Right ventricle myocardium inferior (tissue), 1 donor: ENCODE data around the gene ANKRD44. TPM values are rescaled to one million over a fixed set of nuclear protein-coding genes. Genes with fewer than 3 reads are reported as not detected.

Experiments used
- ATAC-seq: fragments of 200-7000 bp; cut with Tn5 transposase; one replicate; pipeline ENCODE4 v1.9.1; 2020; ENCODE audit warnings: mild to moderate bottlenecking, moderate library complexity
- DNase-seq: peaks from one replicate; pipeline ENCODE4 v3.0.0; 2021; ENCODE audit errors: missing footprints
- intact Hi-C: fragments of 100-400 bp; cut with DNase I; formaldehyde crosslinking; loops from one replicate; pipeline ENCODE4 v1.11.0; 2022
- total RNA-seq: library from RNA; stranded (reverse); fragmentation: NEBNext Ultra II Directional; extraction: Animal tissue kit (Norgen Biotek cat#: 25700); gene quantifications from one replicate; pipeline ENCODE4 v1.2.1, GENCODE V29; 2021
- donor health status: DM: no; HTN: yes; CAD: no; lungs with severe emphysema.

Gene ANKRD44
- total RNA-seq, 1 donor from 2014 or later = 10.5 TPM

DNA sequence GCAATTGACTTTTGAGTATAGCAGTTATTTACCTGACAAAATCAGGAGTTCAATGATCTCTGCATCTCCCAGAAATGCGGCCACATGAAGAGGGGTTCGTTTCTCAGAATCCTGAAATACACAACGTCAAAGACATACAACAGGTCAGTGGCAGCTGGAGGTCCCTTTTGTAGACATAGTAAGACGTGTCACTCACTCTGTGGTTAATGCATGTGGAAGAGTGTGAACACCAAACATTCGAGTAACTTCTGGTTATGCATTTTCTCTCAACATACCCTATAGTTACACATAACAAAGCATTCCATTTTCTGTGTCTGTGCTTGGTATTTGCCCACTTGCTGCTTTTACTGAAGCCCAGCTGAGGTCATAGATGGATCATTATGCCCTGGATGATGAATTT lies 163.6 kb downstream of the ANKRD44 start:
- intact Hi-C loops = no loop called here
- DNase-seq (no peak), ATAC-seq (no peak)

DNA sequence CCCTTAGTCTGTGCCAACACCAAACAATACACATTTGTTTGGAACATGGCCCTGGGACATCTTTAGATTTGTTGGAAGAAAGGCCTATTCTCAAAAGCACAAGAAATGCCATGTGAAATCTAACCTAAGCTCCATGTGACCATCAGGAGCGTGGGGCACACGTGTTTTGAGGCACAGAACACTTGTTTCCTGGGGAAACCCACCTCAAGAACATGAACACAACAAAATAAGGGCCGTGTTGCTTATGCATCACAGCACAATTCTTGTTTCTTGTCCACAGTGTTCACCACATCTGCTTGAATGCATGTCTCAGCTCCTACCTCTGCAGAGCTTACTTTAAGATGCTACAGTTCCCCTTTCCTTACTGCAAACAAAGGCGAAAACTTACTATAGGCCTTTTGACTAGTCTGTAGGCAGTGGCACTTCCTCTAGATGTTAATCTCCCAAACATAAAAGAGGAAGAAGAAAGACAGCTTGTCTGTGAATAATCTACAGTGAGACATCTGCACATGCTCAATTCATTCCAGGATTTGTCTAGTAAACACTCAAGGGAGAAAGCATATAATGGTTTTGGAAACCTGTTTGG lies 165.0 kb downstream of the ANKRD44 start:
- intact Hi-C loops = no loop called here
- ATAC-seq = peak; percentile 60
- no peak for DNase-seq

DNA sequence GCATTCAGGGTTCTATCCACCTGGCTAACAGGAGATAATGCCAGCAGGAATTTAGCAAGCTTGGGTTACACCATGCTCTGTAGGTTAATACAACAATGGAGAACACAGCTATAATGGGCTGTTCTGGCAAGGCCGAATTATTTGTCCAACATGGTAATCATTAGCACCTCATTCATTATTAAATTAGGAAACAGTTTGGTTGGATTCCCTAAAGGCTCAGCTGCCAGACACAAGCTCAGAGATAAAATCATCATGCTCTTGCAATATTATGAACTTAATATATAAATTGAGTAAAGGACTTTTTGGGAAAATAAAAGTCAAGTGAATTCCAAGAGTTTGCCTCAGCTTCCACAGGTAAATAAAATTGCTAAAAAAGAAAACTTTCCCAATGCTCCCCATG lies 166.4 kb downstream of the ANKRD44 start:
- intact Hi-C loops = no loop called here
- ATAC-seq (no peak), DNase-seq (no peak)

DNA sequence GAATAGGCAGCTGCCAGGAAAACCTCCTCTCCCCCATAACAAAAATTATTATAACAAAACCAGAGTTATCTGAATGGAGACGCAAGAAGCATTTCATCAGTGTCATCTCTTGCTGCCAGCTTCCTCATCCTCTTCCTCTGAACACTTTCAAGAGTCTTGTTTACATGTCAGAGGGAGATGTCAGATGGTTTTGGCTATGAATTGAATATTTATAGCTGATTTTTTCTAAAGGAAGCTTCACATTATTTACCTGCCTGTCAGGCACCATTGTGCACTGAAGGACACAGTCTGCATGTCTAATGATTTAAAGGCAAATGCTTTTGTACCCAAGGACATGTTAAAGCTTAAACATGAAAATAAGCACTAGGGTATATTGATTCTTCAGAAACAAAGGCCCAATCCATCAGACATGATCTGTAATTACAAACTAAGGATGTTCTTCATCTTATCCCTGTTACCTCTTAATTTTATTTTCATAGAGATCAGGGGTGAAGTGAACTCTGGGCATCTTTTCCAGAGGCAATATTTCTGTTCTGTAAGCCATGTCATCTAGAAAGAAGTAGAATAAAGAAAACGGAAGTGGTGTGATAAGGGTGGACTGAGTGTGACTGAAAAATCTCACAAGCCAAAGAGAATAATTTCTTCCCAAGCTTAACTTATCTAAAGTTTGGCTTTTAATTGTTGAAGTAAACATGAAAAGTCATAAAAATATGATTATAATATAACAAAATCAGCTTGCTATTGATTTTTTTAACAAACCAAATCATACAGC lies 168.7 kb downstream of the ANKRD44 start:
- no peak for DNase-seq
- intact Hi-C loops = no loop called here

DNA sequence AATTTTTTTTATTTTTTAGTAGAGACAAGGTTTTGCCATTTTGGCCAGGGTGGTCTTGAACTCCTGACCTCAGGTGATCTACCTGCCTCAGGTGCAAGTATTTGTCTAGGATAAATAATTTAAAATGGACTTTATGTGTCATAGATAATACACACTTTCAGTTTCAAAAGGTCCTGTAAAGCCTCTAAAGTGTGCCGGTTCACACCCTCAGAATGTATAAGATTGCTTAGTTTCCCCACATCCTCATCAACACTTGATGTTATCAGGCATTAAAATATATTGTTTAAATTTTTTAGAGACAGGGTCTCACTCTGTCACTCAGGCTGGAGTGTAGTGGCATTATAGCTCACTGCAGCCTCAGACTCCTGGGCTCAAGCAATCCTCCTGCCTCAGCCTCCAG lies 170.5 kb downstream of the ANKRD44 start:
- intact Hi-C loops = no loop called here
- ATAC-seq (no peak), DNase-seq (no peak)

More for the DNA sequence above, 168.7 kb downstream of the ANKRD44 start:
- ATAC-seq = no peak

DNA sequence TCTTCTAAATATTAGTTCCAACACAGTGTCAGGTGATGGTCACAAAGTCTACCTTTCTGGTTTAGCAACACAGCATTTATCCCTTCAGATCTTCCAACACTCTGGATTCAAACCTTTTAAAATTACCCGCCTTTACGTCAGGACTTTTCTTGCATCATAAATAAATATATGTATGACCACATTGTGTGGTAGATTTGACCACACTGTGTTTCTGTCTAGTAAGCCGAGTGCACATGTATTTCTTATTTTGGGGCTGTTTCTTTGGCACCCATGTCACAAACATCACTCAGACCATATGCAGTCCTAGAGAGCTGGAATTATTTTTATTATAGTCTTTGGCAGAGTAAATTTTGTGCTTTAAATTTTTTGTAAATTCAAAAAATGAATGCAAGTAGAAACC lies 172.1 kb downstream of the ANKRD44 start:
- no peak for DNase-seq
- ATAC-seq = no peak
- intact Hi-C loops = no loop called here

DNA sequence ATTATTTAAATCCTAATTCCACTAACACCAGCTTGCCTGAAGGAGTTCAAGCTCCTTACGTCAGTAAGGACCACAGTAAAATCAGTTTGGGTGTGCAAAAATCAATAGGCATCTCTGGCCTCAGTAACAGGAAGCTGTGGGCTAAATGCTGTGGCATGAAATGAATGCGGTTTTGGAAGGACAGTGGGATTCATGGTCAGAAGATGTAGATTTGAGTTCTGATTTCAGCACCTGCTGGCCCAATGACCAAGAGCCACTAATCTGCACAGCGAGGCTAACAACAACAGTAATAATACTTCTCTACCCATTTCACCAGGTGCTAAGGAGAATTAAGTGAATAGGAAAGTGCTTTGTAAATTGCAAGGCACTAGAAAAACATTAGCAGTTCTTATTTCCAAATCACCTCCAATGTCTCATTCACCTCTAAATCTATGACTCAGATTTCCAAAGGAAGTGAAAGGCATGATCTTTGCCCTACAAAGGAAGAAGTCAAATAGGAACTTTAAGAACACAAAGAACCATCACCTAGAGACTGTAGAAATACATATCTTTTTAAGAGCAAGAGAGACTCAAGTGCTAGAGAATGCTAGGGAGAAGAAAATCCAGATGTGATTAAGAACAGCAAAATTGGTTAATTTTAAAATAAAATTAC lies 172.6 kb downstream of the ANKRD44 start:
- ATAC-seq = no peak
- DNase-seq = no peak
- intact Hi-C loops = no loop called here

DNA sequence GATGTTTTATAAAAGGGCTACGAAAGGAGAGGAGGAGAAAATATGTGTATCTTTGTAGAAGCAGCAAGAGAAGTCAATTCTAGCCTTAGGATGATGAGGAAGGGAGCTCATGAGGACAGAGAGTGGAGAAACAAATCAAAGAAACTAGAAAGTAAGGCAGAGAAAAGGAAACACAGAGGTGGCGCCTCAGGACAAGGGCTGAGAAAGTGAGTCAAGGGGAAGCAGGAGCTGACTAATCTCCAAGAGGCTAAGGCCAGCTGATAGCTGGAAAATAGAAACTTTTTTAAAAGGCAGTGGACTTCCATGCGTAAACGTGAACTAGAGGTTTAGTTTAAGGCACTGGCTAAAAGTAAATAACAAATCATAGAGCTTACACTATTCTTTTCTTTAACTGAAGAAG lies 173.3 kb downstream of the ANKRD44 start:
- DNase-seq (no peak), ATAC-seq (no peak)
- intact Hi-C loops = no loop called here

DNA sequence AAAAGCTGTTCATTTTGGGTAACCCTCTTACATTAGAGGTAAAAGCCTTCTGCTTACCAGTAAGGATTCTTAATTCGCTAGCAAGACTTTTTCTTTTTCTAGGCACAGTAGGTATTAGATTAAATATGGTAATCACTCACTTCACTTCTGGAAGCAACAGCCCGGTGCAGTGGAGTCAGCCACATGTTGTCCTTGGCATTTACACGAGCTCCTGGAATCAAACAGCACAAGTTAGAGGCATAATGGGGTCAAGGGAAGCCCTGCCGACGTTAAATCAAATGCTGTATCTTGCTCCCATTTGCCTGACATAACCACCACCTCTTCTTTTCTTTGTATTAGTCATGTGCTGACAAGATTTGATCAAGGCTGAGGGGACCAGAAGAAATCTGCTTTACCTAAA lies 174.1 kb downstream of the ANKRD44 start:
- no peak for ATAC-seq

DNA sequence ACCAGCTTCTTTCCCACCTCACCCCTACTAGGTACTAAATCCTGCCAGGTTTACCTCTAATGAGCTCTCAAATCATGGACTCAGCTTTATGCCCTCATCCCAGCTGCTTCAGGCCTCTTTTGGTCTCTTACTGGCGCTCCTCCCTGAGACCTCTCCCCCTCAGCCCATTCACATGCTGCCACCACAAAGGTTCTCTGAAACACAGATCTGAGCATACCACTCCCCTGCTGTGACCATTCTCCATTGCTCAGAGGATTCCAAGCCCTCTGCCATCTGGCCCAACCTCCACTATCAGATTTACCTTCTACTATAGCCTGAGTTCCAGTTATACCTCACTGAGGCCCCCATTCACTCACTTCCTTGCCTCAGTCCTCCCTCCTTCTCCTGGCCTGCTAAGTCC lies 174.8 kb downstream of the ANKRD44 start:
- ATAC-seq = no peak
- intact Hi-C loops = no loop called here
- no peak for DNase-seq

More for the DNA sequence above, 174.1 kb downstream of the ANKRD44 start:
- no peak for DNase-seq
- intact Hi-C loops = no loop called here

DNA sequence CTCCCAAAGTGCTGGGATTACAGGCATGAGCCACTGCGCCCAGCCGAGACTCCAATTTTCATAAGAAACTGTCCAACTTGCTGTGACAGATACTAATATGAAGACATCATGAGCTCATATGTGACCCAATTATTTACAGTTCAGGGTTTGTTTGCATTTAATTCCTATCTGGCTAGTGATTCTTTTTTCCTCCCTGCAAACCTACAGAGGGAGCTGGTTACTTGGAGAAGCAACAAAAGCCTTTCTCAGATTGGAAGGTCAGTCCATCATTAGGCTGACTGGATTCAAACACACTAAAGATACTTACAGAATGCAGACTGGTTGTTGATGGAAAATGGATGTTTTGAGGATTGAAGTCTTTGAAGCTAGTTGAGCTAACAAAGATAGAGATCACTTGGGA lies 176.4 kb downstream of the ANKRD44 start:
- DNase-seq = no peak
- intact Hi-C loops = no loop called here
- no peak for ATAC-seq

DNA sequence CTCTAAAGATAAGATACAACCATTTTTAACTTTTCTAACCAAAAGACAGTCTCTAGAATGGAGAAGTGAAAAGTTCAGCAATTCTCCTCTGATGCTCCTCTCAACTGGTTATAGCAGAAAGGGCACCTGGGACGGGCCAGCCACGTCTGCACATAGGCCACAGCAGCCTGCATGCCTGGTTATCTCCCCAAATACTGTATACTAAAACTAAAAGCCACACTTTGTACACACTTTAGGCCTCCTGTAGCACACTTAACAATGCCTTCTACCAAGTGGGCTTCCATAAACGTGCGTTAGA lies 179.1 kb downstream of the ANKRD44 start:
- intact Hi-C loops = no loop called here
- no peak for ATAC-seq
- DNase-seq = no peak

DNA sequence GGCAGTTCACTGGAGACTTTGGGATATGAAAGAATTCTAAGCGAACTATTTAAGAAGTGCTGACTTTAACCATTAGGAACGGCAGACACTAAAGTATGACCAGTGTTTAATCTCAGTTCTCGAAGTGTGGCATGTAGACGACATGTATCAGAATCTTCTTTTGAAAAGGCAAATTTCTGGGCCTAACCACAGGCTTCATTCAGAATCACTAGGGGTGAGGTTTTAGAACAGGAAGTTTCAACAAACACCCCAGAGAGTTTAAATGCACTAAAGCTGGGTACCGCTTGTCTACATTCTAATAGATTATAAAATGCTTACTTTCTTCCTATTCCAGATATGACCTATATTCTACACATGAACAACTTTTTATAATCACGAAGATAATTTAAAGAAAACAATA lies 180.3 kb downstream of the ANKRD44 start:
- intact Hi-C loops = no loop called here
- DNase-seq = no peak

DNA sequence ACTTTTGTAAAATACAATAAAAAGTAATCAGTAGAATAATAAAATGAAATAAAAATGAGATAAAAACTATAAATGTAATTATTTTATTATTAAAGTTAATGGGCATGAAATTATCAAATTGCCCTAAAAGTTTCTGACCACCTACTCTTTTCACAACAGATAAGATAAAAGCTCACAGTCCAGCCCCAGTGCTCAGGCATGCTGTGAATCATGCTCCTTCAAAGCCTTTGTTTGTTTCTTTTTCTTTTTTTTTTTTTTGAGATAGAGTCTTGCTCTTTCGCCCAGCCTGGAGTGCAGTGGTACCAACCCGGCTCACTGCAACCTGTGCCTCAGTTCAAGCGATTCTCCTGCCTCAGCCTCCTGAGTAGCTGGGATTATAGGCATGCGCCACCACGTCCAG lies 181.7 kb downstream of the ANKRD44 start:
- no peak for DNase-seq
- ATAC-seq = no peak
- intact Hi-C loops = no loop called here

More for the DNA sequence above, 180.3 kb downstream of the ANKRD44 start:
- no peak for ATAC-seq

DNA sequence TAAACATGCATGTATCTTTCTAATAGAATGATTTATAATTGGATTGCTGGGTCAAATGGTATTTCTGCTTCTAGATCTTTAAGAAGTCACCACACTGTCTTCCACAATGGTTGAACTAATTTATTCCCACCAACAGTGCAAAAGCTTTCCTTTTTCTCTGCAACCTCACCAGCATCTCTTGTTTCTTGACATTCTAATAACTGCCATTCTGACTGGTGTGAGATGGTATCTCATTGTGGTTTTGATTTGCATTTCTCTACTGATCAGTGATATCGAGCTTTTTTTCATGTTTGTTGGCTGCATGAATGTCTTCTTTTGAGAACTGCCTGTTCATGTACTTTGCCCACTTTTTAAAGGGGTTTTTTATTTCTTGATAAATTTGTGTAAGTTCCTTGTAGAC lies 182.5 kb downstream of the ANKRD44 start:
- DNase-seq = no peak
- no peak for ATAC-seq
- intact Hi-C loops = no loop called here

DNA sequence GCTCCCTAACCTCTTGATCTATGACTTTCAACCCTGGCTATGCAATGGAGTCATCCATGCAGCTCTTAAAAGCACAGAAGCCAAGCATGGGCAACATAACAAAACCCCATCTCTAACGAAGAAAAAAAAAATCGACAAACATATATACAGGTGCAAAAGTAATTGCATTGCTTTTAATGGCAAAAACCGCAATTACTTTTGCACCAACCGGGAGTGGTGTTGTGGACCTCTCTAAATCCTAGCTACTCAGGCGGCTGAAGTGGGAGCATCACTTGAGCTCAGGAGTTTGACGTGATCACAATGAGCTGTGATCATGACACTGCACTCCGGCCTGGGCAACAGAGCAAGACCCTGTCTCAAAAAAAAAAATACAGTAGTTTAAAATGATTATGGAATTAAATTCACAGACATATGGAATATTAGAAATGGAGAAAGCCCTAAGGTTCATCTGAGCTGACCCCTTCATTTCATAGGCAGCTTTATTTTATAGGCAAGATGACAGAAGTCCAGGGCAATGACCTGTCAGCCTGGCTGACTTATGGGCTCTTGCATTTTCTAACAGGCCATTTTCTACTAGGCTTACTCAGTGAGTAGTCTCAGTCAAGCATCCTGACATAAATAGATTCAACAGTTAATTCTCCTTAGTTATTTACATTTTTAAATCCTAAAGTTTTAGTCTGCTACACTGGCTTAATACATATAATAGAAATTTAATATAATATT lies 183.8 kb downstream of the ANKRD44 start:
- intact Hi-C loops = no loop called here
- ATAC-seq (no peak), DNase-seq (no peak)

DNA sequence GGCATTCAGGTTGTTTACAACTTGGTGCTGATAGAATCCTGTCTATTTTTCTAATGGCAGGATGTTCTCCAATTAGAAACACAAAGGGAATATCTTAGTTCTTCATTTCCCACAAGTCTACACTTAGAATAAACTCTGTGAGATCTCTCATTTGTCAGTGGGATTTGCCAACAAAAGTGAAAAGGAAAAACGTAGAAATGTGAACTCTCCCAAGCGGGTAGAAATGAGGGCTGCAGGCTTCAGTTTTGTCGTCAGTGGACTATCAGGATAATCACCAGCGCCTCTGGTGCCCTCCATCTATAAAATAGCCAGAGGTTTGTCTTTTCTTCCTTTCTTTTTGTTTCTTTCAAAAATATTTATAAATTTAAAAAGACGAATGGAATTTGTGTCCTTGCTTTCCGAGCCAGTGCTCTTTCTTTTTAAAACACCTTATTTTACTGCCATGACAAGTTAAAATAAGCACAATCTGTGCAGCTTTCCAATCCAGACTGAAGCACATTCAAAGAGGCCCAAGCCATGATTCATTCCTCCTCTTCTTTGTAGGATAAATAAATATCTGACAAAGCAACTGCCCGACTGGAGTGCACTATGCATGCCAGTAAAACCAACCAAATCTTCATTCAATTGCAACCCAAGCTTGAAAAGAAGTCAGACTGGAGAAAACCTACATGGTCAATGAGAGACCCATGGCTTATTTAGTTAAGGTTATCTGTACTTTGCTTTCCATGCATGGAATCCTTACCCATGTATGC lies 185.8 kb downstream of the ANKRD44 start:
- intact Hi-C loops = no loop called here
- no peak for DNase-seq
- ATAC-seq = no peak

DNA sequence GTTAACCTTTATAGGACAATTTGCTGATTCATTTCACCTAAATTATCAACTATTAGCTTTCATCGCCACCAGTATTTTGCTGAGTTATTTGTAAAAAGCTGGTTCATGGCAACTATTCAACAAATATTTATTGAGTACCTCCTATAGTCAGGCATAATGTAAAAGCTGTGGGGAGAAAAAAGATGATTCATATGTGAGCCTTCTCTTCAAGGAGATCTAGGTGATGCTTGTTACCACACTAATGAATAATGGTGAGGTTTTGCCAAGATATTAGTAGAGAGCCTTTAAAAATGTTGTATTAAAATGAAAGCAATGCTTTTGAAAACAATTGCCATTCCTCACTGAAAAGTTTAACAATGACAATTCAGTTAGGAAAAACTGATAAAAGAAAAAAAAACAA lies 187.8 kb downstream of the ANKRD44 start:
- intact Hi-C loops = no loop called here
- DNase-seq = no peak
- ATAC-seq = no peak

DNA sequence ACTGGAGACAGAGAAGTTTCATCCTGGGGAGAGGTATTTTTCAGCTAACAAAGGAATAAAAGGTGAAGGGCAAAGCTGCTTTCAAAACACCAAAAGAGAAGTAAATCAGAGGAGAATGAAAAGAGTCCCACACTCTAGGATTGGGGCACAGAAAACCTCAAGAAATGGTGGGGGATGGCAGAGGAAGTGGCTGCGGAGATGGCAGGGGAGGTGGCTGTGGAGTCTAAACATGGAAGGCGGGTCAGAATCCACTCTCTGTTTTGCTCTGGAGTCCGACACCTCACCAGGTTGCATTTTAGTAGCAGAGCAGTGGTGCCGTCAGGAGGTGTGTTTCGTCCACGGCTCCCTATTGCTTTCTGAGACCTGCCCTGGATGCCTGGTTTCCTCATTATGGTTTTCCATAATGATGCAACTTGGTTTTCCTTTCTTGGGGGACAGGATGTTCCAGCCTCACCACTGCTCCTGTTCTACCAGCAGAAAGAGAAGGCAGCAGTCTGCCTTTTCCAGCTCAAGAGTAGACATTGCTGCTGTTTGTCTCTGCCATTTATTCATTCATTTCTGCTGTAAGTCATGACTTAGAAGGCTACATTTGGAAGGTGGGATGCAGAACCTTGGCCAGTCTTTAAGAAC lies 188.7 kb downstream of the ANKRD44 start:
- DNase-seq = no peak
- ATAC-seq = no peak
- intact Hi-C loops = no loop called here
